GM20000 (cell line): ENCODE data around the gene TTC12.

ENCODE experiments used
- DNase-seq: peaks from one replicate; pipeline ENCODE4 v3.0.0; 2012; ENCODE audit warnings: low spot score
- CTCF ChIP-seq: IDR thresholded peaks from 2 replicates; pipeline ENCODE4 v1.5.1; 2012; ENCODE audit warnings: mild to moderate bottlenecking, control low read depth; ENCODE audit errors: extremely low read depth, missing control alignments

Gene TTC12

GRCh38 chr11:113277907-113278306, 36.5 kb upstream of the TTC12 start:
- TF ChIP-seq CTCF = no peak
- DNase-seq = no peak

GRCh38 chr11:113278481-113278880, 35.9 kb upstream of the TTC12 start:
- TF ChIP-seq CTCF = no peak
- no peak for DNase-seq

- no peak for DNase-seq
- no peak for TF ChIP-seq CTCF
Observed at GRCh38 chr11:113278925-113279324, 35.5 kb upstream of the TTC12 start.

- no peak for TF ChIP-seq CTCF
- no peak for DNase-seq
Observed at GRCh38 chr11:113279591-113279990, 34.8 kb upstream of the TTC12 start.

GRCh38 chr11:113281052-113281725, 33.2 kb upstream of the TTC12 start:
- DNase-seq = no peak
- TF ChIP-seq CTCF = no peak

GRCh38 chr11:113282898-113283437, 31.4 kb upstream of the TTC12 start:
- no peak for TF ChIP-seq CTCF
- DNase-seq = no peak

- no peak for DNase-seq
- TF ChIP-seq CTCF = no peak
Observed at GRCh38 chr11:113283881-113284280, 30.5 kb upstream of the TTC12 start.
